HG02943 (cell line): ENCODE measurements around the gene TRIML1.

Experiments
- ATAC-seq: cut with Tn5 transposase; IDR thresholded peaks from one replicate; pipeline ENCODE4 v1.9.1; 2021; ENCODE audit warnings: mild to moderate bottlenecking, low read depth, moderate library complexity; ENCODE audit not compliant: unreplicated experiment

TRIML1 gene

GRCh38 chr4:188139141-188139540 lies at the start of gene TRIML1:
Gene TRIML1, plus strand, starts transcription at chr4:188139441. Its CDS starts 118 bp downstream, at chr4:188139559.
- ATAC-seq: no peak

- ATAC-seq: no peak
Measured at GRCh38 chr4:188092824-188093223, 46.4 kb upstream of the TRIML1 start.

GRCh38 chr4:188106454-188106853 lies 32.8 kb upstream of the TRIML1 start:
- no peak for ATAC-seq

- no peak for ATAC-seq
Measured at GRCh38 chr4:188107931-188108843, 31.1 kb upstream of the TRIML1 start.

- no peak for ATAC-seq
Measured at GRCh38 chr4:188109157-188109755, 30.0 kb upstream of the TRIML1 start, which contains the start of gene TRIML2. Gene TRIML2, minus strand, starts transcription at chr4:188109603. Its CDS starts 4,235 bp downstream, at chr4:188105368.

- ATAC-seq: no peak
Measured at GRCh38 chr4:188110036-188110435, 29.2 kb upstream of the TRIML1 start.

- ATAC-seq: no peak
Measured at GRCh38 chr4:188110741-188111471, 28.3 kb upstream of the TRIML1 start.

GRCh38 chr4:188111955-188112354 lies 27.3 kb upstream of the TRIML1 start:
- no peak for ATAC-seq

- ATAC-seq: no peak
Measured at GRCh38 chr4:188113156-188113555, 26.1 kb upstream of the TRIML1 start.

GRCh38 chr4:188117631-188118324 lies 21.5 kb upstream of the TRIML1 start:
- ATAC-seq: no peak

- ATAC-seq: no peak
Measured at GRCh38 chr4:188121530-188121929, 17.7 kb upstream of the TRIML1 start.

- ATAC-seq: no peak
Measured at GRCh38 chr4:188127214-188127874, 11.9 kb upstream of the TRIML1 start.

- ATAC-seq: no peak
Measured at GRCh38 chr4:188130355-188130754, 8.9 kb upstream of the TRIML1 start.

GRCh38 chr4:188132232-188132631 lies 7.0 kb upstream of the TRIML1 start:
- ATAC-seq: no peak

GRCh38 chr4:188138227-188138626 lies 1.0 kb upstream of the TRIML1 start:
- ATAC-seq: no peak

GRCh38 chr4:188139671-188140070 lies 430 bp downstream of the TRIML1 start:
- ATAC-seq: no peak

GRCh38 chr4:188143731-188144130 lies 4.5 kb downstream of the TRIML1 start:
- no peak for ATAC-seq

GRCh38 chr4:188145601-188146000 lies 6.4 kb downstream of the TRIML1 start:
- ATAC-seq: no peak

- no peak for ATAC-seq
Measured at GRCh38 chr4:188146618-188147017, 7.4 kb downstream of the TRIML1 start.

- no peak for ATAC-seq
Measured at GRCh38 chr4:188147176-188147575, 7.9 kb downstream of the TRIML1 start.
